Testis (tissue), 3 donors: Measurements from ENCODE around the gene ELMOD3. TPM values are rescaled to one million over a fixed set of nuclear protein-coding genes. Genes with fewer than 3 reads are reported as not detected.

Source experiments
- DNase-seq: peaks from one replicate; pipeline ENCODE4 v3.0.0-alpha.2; 2019
- H3K27ac ChIP-seq, 2 donors: fragments of 200-600 bp; sonication (generic); one replicate each; pipeline ENCODE4 v1.5.1; 2019
- H3K27me3 ChIP-seq: fragments of 200-600 bp; sonication (generic); one replicate; pipeline ENCODE4 v1.5.1; 2019
- H3K36me3 ChIP-seq: fragments of 200-600 bp; sonication (generic); one replicate; pipeline ENCODE4 v1.5.1; 2017; ENCODE audit warnings: low read depth; ENCODE audit errors: missing control alignments
- H3K4me1 ChIP-seq: fragments of 200-600 bp; sonication (generic); one replicate; pipeline ENCODE4 v1.5.1; 2019
- H3K4me3 ChIP-seq, 2 donors: fragments of 200-600 bp; sonication (generic); one replicate each; pipeline ENCODE4 v1.5.1; 2017 to 2019
- H3K9me3 ChIP-seq: fragments of 200-600 bp; sonication (generic); one replicate; pipeline ENCODE4 v1.5.1; 2017
- CTCF ChIP-seq, 3 experiments: fragments of 450-650 bp in 2 of 3; fragments of 200-600 bp in 1 of 3; sonication (generic) in 1 of 3; IDR thresholded peaks; one replicate each; pipeline ENCODE4 v1.5.1; 2016 to 2019; ENCODE audit warnings: antibody characterized with exemption in 3 of 3, mild to moderate bottlenecking in 2 of 3, moderate library complexity in 1 of 3
- POLR2A ChIP-seq: fragments of 450-650 bp; IDR thresholded peaks from one replicate; pipeline ENCODE4 v1.6.1; 2017; ENCODE audit warnings: antibody characterized with exemption, mild to moderate bottlenecking, moderate library complexity
- WGBS, 2 donors: methylation state at CpG; one replicate each; pipeline ENCODE4 v1.1.5; 2018; 5-methylcytosine and 5-hydroxymethylcytosine counted together
- intact Hi-C: fragments of 100-400 bp; cut with DNase I; formaldehyde crosslinking; loops from one replicate; pipeline ENCODE4 v1.15.1; 2023; ENCODE audit warnings: low total_unique reads
- polyA plus RNA-seq: library from polyadenylated mRNA; stranded (reverse); fragments of 350-450 nt; fragmentation: Illumina TruSeq; extraction: RNeasy Lipid Tissue Mini Kit (QIAGEN cat#74804); gene quantifications from one replicate; pipeline ENCODE4 v1.2.3, GENCODE V29; 2014; ENCODE audit warnings: low read depth, low replicate concordance; ENCODE audit not compliant: insufficient read depth
- total RNA-seq, 2 donors: library from RNA; depleted of rRNA; stranded (reverse); fragments of >200 nt; gene quantifications; one replicate each; pipeline ENCODE4 v1.2.3, GENCODE V29; 2016

The ELMOD3 gene
- total and polyA plus RNA-seq, 3 donors from 2014 or later, result 26.2 to 51.6 (median 38.4) TPM

DNA sequence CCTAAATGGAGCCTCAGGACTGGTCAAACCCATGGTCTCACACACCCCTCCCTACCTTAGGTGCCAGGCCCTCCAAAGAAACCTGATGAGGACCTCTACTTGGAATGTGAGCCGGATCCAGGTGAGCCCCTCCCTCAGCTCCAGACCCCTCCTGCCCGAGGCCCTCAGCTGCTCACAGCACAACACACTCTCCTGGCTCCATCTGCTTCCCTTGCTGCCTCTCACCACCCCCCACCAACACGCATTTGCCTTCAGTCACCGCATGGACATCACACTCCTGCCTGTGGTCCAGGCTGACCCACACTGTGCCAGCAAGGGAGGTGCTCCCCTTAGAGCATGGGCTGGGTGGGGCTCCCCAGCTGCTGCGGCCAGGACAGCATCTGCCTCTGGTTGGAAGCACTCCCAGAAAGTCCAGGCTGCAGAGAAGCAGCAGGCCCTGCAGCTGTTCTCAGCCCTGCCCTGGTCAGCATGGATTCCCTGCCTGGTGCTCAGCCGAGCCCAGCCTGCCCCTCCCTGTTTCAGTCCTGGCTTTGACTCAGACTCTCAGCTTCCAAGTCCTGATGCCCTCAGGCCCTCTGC is 79.0 kb downstream of the ELMOD3 start:
- H3K4me3 ChIP-seq, result no peak overlapping the region
- intact Hi-C loops, result loop anchor here (5.0 kb wide), 1 partner anchor 119 kb away; no protein-coding TSS in a partner anchor
- 51 to 56% methylated on average over 3 to 6 of the region's 6 CpGs for WGBS, 2 donors
- H3K36me3 ChIP-seq, result no peaks in the 10 kb centered on the region
- TF ChIP-seq CTCF (IDR thresholded peaks at IDR 0.05) (no peak), POLR2A (no peak)
- peaks cover 32% of the 10 kb centered on the region for H3K4me1 ChIP-seq
- no peaks in the 10 kb centered on the region for H3K9me3 ChIP-seq
- H3K27me3 ChIP-seq, result no peaks in the 10 kb centered on the region
- DNase-seq, result peak; percentile 90
- peak overlapping the region; percentile 44 to 76 for H3K27ac ChIP-seq

DNA sequence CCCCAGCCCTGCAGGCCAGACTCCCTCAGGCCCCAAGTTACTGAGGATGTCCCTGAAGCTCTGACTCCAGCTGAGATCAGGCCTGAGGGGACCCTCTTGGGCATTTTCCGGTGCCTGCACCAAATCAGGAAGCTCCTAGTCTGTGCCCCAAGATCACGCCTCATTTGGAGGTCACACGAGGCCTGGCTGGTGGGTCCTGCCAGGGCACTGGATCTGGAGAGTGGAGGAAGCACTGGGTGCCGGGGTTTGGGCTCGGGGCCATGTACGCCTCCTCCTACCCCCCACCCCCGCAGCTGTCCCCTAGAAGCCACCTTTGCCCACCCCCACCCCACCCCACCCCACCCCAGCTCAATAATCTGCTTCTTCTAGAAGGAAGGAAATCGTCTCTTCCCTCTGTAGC is 80.1 kb downstream of the ELMOD3 start:
- peaks cover 40% of the 10 kb centered on the region for H3K4me1 ChIP-seq

GRCh38 chr2:85435220-85435958 is 80.8 kb downstream of the ELMOD3 start:
- no peak for TF ChIP-seq POLR2A
- no peak for TF ChIP-seq CTCF (IDR thresholded peaks at IDR 0.05)
- intact Hi-C loops, result loop anchor here (5.0 kb wide), 1 partner anchor 102 kb away; the partner anchor contains the start of gene MAT2A
- WGBS, 2 donors, result 89 to 94% methylated on average over 10 to 21 of the region's 21 CpGs
- no peak overlapping the region for H3K4me3 ChIP-seq
- no peaks in the 10 kb centered on the region for H3K27me3 ChIP-seq
- no peak for DNase-seq
- no peaks in the 10 kb centered on the region for H3K36me3 ChIP-seq
- peaks cover 40% of the 10 kb centered on the region for H3K4me1 ChIP-seq
- peak overlapping the region in 1 of 2 donors; percentile 39 for H3K27ac ChIP-seq
- no peaks in the 10 kb centered on the region for H3K9me3 ChIP-seq

More for the DNA sequence above, 80.1 kb downstream of the ELMOD3 start:
- intact Hi-C loops, result loop anchor here (5.0 kb wide), 2 partner anchors 103 to 118 kb away; partner anchors contain the start of gene MAT2A
- 85 to 100% methylated on average over 6 to 8 of the region's 8 CpGs for WGBS, 2 donors
- Histone ChIP-seq H3K27ac (peak overlapping the region in 1 of 2 donors; percentile 76), H3K36me3 (no peaks in the 10 kb centered on the region), H3K4me3 (no peak overlapping the region), H3K27me3 (no peaks in the 10 kb centered on the region), H3K9me3 (no peaks in the 10 kb centered on the region)
- no peak for DNase-seq
- TF ChIP-seq CTCF (IDR thresholded peaks at IDR 0.05) (no peak), POLR2A (no peak)

GRCh38 chr2:85435981-85436835 is 81.6 kb downstream of the ELMOD3 start:
- H3K9me3 ChIP-seq, result no peaks in the 10 kb centered on the region
- WGBS, 2 donors, result 90 to 91% methylated on average over 12 to 16 of the region's 16 CpGs
- peak overlapping the region; percentile 95 to 96 for H3K27ac ChIP-seq
- H3K4me3 ChIP-seq, result no peak overlapping the region
- no peak for DNase-seq
- H3K4me1 ChIP-seq, result peaks cover 40% of the 10 kb centered on the region
- TF ChIP-seq CTCF (IDR thresholded peaks at IDR 0.05), result no peak
- no peak for TF ChIP-seq POLR2A
- intact Hi-C loops, result loop anchor here (5.0 kb wide), 1 partner anchor 101 kb away; the partner anchor contains the start of gene MAT2A
- no peaks in the 10 kb centered on the region for H3K36me3 ChIP-seq
- H3K27me3 ChIP-seq, result no peaks in the 10 kb centered on the region
